ENCODE data around the gene MOXD1. TPM values are rescaled to one million over a fixed set of nuclear protein-coding genes. Genes with fewer than 3 reads are reported as not detected.

The MOXD1 gene
- total RNA-seq, 1 donor, result 78.8 TPM

DNA sequence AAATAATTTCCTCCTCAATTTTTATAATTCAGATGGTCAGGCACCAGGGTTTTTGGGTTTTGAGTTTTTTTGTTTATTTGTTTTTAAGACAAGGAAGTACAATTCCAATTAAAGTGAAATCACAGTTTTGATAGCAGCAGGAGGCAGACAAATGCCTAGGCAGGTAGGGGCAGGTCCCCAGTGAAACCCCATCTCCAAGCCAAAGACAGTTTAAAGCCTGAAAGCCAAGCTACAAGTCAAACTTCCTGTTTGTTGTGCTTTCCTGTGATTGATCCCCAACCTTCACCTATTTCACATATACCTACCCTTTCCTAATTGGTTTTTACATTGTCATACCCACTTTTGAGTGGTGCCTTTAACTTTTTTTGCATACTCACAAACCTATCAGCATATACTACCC, 149.6 kb downstream of the MOXD1 start:
- TF ChIP-seq, protein P1, sequence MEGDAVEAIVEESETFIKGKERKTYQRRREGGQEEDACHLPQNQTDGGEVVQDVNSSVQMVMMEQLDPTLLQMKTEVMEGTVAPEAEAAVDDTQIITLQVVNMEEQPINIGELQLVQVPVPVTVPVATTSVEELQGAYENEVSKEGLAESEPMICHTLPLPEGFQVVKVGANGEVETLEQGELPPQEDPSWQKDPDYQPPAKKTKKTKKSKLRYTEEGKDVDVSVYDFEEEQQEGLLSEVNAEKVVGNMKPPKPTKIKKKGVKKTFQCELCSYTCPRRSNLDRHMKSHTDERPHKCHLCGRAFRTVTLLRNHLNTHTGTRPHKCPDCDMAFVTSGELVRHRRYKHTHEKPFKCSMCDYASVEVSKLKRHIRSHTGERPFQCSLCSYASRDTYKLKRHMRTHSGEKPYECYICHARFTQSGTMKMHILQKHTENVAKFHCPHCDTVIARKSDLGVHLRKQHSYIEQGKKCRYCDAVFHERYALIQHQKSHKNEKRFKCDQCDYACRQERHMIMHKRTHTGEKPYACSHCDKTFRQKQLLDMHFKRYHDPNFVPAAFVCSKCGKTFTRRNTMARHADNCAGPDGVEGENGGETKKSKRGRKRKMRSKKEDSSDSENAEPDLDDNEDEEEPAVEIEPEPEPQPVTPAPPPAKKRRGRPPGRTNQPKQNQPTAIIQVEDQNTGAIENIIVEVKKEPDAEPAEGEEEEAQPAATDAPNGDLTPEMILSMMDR (IDR thresholded peaks at IDR 0.05; ENCODE audit: insufficient read depth, low read length), result no peak
- no peak overlapping the region for H3K4me3 ChIP-seq (ENCODE audit: low read depth, low read length)
- no peak for DNase-seq (ENCODE audit: low read depth)

DNA sequence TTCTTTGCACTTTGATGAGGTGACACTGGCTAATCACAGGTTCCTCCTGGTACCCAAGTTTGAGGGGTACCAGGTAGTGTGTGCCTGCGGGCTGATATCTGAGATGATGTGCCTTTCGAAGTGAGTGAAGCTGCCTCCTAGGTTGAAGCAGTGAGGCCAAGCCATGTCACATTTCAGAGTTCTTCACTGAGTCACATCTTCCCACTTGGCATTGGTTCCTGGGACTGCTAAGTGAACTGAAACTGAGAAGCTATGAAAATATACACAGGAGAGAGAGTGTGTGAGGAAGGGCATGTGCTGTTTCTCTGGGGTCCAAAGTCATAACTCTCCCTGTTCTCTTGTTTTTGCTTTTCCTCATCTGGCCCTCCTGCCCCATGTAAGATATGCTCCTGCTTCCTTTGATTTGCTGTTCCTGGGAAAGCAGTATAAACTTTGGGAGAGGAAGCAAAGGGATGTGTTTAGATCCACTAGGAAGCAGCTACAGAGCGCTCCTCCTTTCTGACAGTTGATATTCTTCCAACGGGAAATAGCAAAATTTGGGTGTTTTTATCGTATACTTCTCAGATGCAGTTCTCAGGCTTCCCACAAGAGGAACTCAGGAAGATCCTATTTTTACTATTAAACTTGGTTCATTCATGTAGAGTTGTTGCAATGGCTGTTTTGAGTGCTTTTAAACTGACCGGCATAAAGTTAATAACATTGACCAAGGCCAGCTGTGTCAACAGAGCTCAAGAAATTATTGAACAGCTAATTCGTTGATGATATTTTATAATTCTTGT, 153.7 kb downstream of the MOXD1 start:
- DNase-seq (ENCODE audit: low read depth), result peak; percentile 41
- no peak overlapping the region for H3K4me3 ChIP-seq (ENCODE audit: low read depth, low read length)

GRCh38 chr6:132246632-132247270, 154.5 kb downstream of the MOXD1 start:
- TF ChIP-seq, protein P1 (IDR thresholded peaks at IDR 0.05; ENCODE audit: insufficient read depth, low read length), result no peak
- DNase-seq (ENCODE audit: low read depth), result no peak
- H3K4me3 ChIP-seq (ENCODE audit: low read depth, low read length), result no peak overlapping the region

More for the DNA sequence above, 153.7 kb downstream of the MOXD1 start:
- TF ChIP-seq, protein P1 (IDR thresholded peaks at IDR 0.05; ENCODE audit: insufficient read depth, low read length), result peak; percentile 20

GRCh38 chr6:132246120-132246617, 155.1 kb downstream of the MOXD1 start:
- DNase-seq (ENCODE audit: low read depth), result no peak
- TF ChIP-seq, protein P1 (IDR thresholded peaks at IDR 0.05; ENCODE audit: insufficient read depth, low read length), result no peak
- no peak overlapping the region for H3K4me3 ChIP-seq (ENCODE audit: low read depth, low read length)

Other genes with a start within 250 kb of the MOXD1 start
- 21.9 and 49.7 TPM in 2 replicates for gene STX7, start 111.6 kb upstream of the MOXD1 start, total RNA-seq (ENCODE audit: low replicate concordance)
- gene TAAR9, start 136.8 kb upstream of the MOXD1 start, total RNA-seq (ENCODE audit: low replicate concordance), result 0.09 TPM in 1 of 2 replicates, not detected in the other
- gene TAAR8, start 151.2 kb upstream of the MOXD1 start, total RNA-seq (ENCODE audit: low replicate concordance), result not detected in 2 replicates
- gene TAAR6, start 168.8 kb upstream of the MOXD1 start, total RNA-seq (ENCODE audit: low replicate concordance), result not detected in 2 replicates
- gene TAAR5, start 188.3 kb upstream of the MOXD1 start, total RNA-seq (ENCODE audit: low replicate concordance), result not detected in 2 replicates
- gene TAAR2, start 222.8 kb upstream of the MOXD1 start, total RNA-seq (ENCODE audit: low replicate concordance), result not detected in 2 replicates

Data from fibroblast of the aortic adventitia (primary cell).